ENCODE measurements around the gene PPCDC. TPM values are rescaled to one million over a fixed set of nuclear protein-coding genes. Genes with fewer than 3 reads are reported as not detected.
"Not testable (repeated sequence)": the region's sequence is repeated elsewhere in the genome, so short reads cannot be mapped to it uniquely, and the experiment has no call there.

PPCDC gene
- total and polyA plus RNA-seq, 2 donors (not counting 1 experiment from before 2014, with no cell fraction given): 6.3 to 8.0 TPM

GRCh38 chr15:75073197-75073596 lies 49.8 kb downstream of the PPCDC start:
- Histone ChIP-seq H3K4me2 (ENCODE audit: extremely low read depth, insufficient read depth, low read length) (no peak overlapping the region), H3K4me3 (replicated peaks in 1 of 4; ENCODE audit: control extremely low read depth in 1 of 4, insufficient read depth in 1 of 4, low read depth in 3 of 4, low read length in 4 of 4) (no peak overlapping the region), H3K9ac (ENCODE audit: insufficient read depth, low read length) (no peak overlapping the region), H2AFZ (ENCODE audit: low read length) (no peak overlapping the region), H3K27ac (ENCODE audit: insufficient read depth, low read length) (no peak overlapping the region), H3K9me3 (ENCODE audit: control insufficient read depth, insufficient read depth, low read depth, low read length) (no peaks in the 10 kb centered on the region), H3K4me1 (ENCODE audit: control insufficient read depth, extremely low read depth, insufficient read depth, low read length) (no peaks in the 10 kb centered on the region), H4K20me1 (ENCODE audit: control insufficient read depth, extremely low read depth, insufficient read depth, low read length) (no peaks in the 10 kb centered on the region), H3K27me3 (ENCODE audit: control insufficient read depth, insufficient read depth, low read length) (no peaks in the 10 kb centered on the region), H3K36me3 (ENCODE audit: control insufficient read depth, insufficient read depth, low read length) (no peaks in the 10 kb centered on the region), H3K79me2 (ENCODE audit: control insufficient read depth, insufficient read depth, low read length) (no peaks in the 10 kb centered on the region)
- DNase-seq (ENCODE audit: low read depth in 2 of 2): no peak
- TF ChIP-seq EZH2 (IDR thresholded peaks at IDR 0.05; ENCODE audit: low read length, missing control alignments) (no peak), CTCF (conservative IDR thresholded peaks at IDR 0.05 in 1 of 2, IDR thresholded peaks at IDR 0.05 in 1 of 2; ENCODE audit: low read depth in 1 of 2, low read length in 2 of 2) (no peak)

DNA sequence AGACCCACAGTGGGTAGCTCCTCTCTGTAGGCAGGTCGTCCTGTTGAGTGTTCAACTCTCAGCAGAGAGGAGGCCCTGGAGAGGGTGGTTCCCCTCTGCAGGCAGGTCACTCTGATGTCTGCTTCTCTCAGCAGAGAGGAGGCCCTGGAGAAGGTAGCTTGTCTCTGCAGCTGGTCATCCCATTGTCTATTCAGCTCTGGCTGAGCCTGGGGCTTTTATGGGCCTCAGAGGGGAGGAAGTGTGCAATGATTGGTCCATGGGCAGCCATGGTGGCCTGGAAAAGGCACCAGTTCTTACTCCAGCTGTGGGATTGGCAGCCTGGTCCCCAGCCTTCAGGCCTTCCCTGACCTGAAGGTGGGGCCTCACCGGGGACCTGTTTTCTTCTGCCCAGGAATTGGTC lies 52.9 kb downstream of the PPCDC start:
- Histone ChIP-seq H3K36me3 (ENCODE audit: control insufficient read depth, insufficient read depth, low read length) (no peaks in the 10 kb centered on the region), H2AFZ (ENCODE audit: low read length) (no peak overlapping the region), H3K27ac (ENCODE audit: insufficient read depth, low read length) (no peak overlapping the region), H3K4me1 (ENCODE audit: control insufficient read depth, extremely low read depth, insufficient read depth, low read length) (no peaks in the 10 kb centered on the region), H3K4me2 (ENCODE audit: extremely low read depth, insufficient read depth, low read length) (no peak overlapping the region), H3K79me2 (ENCODE audit: control insufficient read depth, insufficient read depth, low read length) (no peaks in the 10 kb centered on the region), H3K9ac (ENCODE audit: insufficient read depth, low read length) (no peak overlapping the region), H4K20me1 (ENCODE audit: control insufficient read depth, extremely low read depth, insufficient read depth, low read length) (no peaks in the 10 kb centered on the region), H3K4me3 (replicated peaks in 1 of 4; ENCODE audit: control extremely low read depth in 1 of 4, insufficient read depth in 1 of 4, low read depth in 3 of 4, low read length in 4 of 4) (no peak overlapping the region), H3K27me3 (ENCODE audit: control insufficient read depth, insufficient read depth, low read length) (no peaks in the 10 kb centered on the region), H3K9me3 (ENCODE audit: control insufficient read depth, insufficient read depth, low read depth, low read length) (no peaks in the 10 kb centered on the region)
- DNase-seq (ENCODE audit: low read depth in 2 of 2): no peak
- TF ChIP-seq EZH2 (IDR thresholded peaks at IDR 0.05; ENCODE audit: low read length, missing control alignments): no peak
- no peak for TF ChIP-seq CTCF (conservative IDR thresholded peaks at IDR 0.05 in 1 of 2, IDR thresholded peaks at IDR 0.05 in 1 of 2; ENCODE audit: low read depth in 1 of 2, low read length in 2 of 2)

GRCh38 chr15:75077551-75077961 lies 54.2 kb downstream of the PPCDC start:
- H3K4me2 ChIP-seq (ENCODE audit: extremely low read depth, insufficient read depth, low read length); H3K9me3 ChIP-seq (ENCODE audit: control insufficient read depth, insufficient read depth, low read depth, low read length); H3K9ac ChIP-seq (ENCODE audit: insufficient read depth, low read length); H3K79me2 ChIP-seq (ENCODE audit: control insufficient read depth, insufficient read depth, low read length); H3K4me3 ChIP-seq (replicated peaks in 1 of 4; ENCODE audit: control extremely low read depth in 1 of 4, insufficient read depth in 1 of 4, low read depth in 3 of 4, low read length in 4 of 4); H3K4me1 ChIP-seq (ENCODE audit: control insufficient read depth, extremely low read depth, insufficient read depth, low read length); H3K27ac ChIP-seq (ENCODE audit: insufficient read depth, low read length); DNase-seq (ENCODE audit: low read depth in 2 of 2); H4K20me1 ChIP-seq (ENCODE audit: control insufficient read depth, extremely low read depth, insufficient read depth, low read length); H2AFZ ChIP-seq (ENCODE audit: low read length); H3K36me3 ChIP-seq (ENCODE audit: control insufficient read depth, insufficient read depth, low read length); H3K27me3 ChIP-seq (ENCODE audit: control insufficient read depth, insufficient read depth, low read length): not testable (repeated sequence)

All from fibroblast of lung (primary cell).